HG03095 (cell line): ENCODE measurements around the gene ARPC2.
A peak's percentile ranks its signal among the peaks of the same experiment; 100 is the strongest.

Experiments used
- ATAC-seq: cut with Tn5 transposase; IDR thresholded peaks from one replicate; pipeline ENCODE4 v1.9.1; 2021; ENCODE audit warnings: moderate library complexity; ENCODE audit not compliant: unreplicated experiment

ARPC2 gene

GRCh38 chr2:218285604-218286003 is 68.6 kb downstream of the ARPC2 start:
- ATAC-seq = no peak

GRCh38 chr2:218286570-218287459 is 69.8 kb downstream of the ARPC2 start:
- peak; percentile 66 for ATAC-seq

DNA sequence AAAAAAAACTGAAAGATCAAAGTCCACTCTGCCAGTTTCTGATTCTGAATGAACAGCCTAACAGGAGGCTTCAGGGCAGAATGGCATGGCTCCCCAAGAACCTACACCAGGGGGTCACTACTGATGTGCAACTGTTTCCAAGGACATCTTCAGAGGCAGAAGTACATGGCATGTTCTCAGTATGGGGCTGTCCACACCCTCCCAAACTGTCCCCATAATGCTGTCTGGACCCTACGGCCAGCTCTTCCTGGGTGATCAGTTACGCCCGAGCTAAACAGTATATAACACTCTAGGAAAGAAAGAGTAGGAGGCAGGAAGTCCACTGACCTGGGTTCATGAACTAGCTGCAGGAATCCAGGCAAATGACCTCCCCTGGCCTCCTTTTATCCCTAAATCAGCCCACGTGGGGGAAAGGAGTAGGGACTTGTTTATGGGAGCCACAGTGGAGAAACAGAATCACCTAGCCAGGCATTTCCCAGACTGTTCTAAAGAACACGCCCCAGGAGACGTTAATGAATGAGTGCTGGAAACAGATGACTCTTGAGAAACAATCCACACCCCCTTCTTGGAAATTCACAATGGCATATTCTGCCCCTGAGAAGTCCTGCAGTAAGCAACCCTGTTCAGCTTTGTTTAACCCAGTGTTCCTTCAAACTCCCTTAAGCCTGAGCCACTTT is 72.8 kb downstream of the ARPC2 start:
- ATAC-seq = no peak

DNA sequence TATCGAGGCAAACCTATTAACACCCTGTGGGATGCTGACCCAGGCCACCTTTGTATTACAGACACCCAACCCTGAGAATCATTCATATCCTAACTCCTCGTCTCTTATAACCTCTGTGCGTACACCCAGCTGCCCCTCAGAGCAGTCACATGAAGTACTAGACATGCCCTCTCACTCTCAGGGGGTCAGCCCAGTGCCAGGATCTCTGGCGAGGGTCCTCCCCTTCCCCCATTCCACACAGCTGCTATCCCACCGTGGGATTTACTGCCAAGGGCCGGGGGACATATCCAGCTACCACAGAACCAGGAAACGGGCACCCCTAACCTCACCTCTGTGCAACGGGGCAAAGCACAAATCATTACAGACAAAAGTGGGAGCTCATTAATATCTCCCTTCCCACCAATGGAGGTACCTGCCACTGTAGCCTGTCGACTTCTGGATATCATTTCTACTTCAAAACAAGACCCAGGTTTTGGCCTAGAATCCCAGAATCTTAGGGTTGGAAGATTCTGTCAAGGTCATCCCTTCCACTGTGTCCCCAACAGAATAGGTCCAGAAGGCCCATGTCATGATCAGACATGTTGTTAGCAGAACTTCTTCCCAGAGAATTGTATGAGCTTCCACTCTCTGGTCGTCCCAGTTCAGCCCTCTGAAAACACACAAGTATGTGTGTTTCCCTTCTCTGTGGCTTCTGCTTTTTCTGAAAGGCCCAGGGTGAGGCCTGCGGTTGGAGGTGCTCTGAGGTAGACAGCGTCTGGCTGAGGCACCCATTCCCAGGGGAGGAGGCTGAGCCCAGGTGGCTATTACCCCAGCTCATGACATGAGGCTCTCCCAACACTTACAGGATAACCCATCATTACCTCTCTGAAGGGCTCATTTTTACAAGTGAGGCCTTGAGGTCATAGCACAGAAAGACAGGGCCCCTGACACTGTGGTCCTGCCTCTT is 73.6 kb downstream of the ARPC2 start:
- ATAC-seq = peak; percentile 52

GRCh38 chr2:218291318-218292047 is 74.5 kb downstream of the ARPC2 start:
- ATAC-seq = no peak

DNA sequence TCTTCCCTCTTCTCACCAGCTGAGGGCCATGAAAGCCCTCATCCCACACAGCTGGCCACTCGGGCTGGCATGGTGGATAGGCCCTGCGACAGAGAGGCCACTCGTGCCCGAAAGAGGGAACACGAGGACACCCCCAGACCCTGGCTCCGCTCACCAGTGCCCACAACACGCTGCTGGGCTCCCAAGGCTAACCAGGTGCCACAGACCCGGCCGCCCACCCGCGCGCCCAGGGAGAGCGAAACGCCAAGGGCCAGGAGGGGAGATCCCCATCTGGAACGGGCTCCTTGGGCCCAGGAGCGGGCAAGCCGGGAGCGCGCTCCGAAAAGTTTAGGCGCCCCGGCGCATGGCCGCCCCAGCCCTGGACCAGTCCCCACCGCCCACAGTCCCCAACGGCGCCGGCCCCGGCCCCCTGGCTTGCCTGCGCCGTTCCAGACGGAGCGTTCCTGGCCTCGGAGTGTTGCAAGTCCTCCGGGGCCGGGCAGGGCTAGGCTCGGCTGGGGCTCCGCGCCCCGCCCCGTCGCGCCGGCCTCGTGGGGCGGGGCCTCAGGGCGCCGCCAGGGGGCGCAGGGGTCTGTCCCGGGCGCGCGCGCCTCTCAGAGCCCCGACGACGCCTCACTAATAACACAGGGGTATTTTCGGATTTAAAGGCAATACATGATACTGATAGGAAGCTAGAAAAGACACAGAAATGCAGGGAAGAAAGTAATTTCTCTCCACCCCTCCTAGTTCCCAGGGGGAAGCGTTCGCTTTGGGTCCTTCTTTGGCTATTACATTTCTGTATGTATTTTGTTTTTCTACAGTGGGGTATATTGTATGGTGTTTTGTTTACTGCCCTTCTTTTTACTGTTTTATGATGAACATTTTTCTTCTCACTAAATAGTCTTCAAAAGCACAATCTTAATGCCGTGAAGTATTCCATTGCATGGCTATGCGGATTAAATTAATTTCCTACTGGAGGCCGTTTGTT is 75.3 kb downstream of the ARPC2 start, which contains the start of gene TMBIM1:
TMBIM1 (minus strand) TSS at position 456 of the 967 bp plus-strand sequence. CDS start 10,362 bp downstream, outside the sequence.
- ATAC-seq = peak; percentile 57

- no peak for ATAC-seq
Observed at GRCh38 chr2:218293715-218294429, 76.9 kb downstream of the ARPC2 start.

DNA sequence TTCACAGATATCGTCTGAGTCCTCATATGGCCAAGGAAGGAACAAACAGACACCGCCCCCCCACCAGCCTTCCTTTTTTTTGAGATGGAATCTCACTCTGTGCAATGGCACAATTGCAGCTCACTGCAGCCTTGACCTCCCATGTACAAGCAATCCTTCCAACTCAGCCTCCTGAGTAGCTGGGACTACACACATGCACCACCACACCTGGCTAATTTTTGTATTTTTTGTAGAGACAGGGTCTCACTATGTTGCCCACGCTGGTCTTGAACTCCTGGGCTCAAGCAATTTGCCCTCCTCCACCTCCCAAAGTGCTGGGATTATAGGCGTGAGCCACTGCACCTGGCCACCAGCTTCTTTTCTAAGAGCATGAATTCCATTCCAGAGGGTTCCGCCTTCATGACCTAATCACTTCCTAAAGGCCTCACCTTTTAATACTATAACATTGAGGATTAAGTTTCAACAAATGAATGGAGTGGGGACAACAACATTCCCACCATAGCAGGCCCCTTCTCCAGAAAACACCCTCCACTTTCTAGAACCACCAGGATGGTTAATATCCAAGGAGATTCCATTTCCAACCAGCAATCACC is 77.5 kb downstream of the ARPC2 start:
- ATAC-seq = no peak

GRCh38 chr2:218295029-218295428 is 78.0 kb downstream of the ARPC2 start:
- no peak for ATAC-seq

- no peak for ATAC-seq
Observed at GRCh38 chr2:218296200-218296599, 79.2 kb downstream of the ARPC2 start.

GRCh38 chr2:218296847-218297246 is 79.9 kb downstream of the ARPC2 start:
- no peak for ATAC-seq

GRCh38 chr2:218298314-218298875 is 81.4 kb downstream of the ARPC2 start:
- no peak for ATAC-seq

GRCh38 chr2:218300141-218300540 is 83.2 kb downstream of the ARPC2 start:
- no peak for ATAC-seq

DNA sequence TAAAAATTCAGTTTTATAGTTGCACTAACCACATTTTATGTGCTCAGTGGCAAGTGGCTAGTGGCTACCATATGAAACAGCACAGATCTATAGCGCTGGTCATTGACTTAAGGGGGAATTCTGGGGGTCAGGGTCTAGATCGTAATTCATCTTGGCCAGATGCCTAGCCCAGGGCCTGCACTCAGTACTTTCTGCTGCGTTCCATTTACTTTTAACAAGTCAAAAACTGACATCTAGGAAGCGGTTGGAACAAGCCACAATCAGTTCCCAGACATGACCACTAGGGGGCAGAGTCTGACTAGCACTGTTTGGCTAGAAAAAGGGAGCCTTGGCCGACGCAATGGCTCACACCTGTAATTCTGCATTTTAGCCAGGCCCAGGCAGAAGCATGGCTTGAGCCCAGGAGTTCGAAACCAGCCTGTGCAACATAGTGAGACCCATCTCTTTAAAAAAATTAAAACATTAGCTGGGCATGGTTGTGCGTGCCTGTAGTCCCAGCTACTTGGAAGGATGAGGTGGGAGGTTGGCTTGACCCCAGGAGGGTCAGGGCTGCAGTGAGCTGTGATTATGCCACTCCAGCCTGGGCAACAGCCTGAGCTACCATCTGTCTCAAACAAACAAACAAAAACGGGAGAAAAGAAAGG is 84.3 kb downstream of the ARPC2 start:
- ATAC-seq = peak; percentile 87
